DMS53 treated with DMSO at 0.1 percent for 48 hours (cell line): ENCODE measurements around the gene CDH13.

Source experiments
- DNase-seq: peaks from one replicate; lab custom pipeline; 2025; ENCODE audit not compliant: unreplicated experiment; lab: John Stamatoyannopoulos, UW

CDH13 gene

DNA sequence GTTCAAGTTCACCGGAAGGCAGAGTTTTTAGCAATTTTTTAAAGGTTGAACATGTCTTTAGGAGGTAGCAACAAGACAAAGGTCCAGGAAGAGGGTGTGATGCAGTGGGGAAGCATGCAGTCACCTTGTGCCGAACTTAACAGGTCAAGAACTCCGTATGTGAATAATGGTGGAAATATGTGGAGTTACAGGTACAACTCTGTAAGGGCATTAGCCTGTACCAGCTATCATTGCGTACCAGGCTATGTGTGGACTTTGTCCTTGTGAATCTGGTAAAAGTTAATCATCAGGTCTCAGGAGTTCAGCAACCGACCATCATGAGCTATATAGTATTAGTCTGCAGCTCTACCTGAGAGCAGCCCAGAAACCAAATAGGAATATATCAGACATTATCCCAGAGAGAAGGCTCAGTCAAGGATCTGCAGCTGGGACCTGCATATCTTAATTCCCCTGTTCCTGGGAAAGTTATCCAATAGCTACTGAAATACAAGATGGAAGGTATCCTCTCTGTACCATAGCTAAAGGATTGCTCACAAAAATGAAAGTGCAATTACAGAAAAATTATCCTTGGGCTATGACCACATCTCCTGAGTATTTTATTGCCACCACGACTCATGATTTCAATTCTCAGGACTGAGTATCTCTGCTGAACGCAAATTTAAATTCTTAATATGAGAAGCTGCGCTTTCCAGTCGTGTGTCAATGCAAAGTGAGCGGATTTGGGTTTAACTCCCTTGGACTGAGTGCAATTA is 469.3 kb downstream of the CDH13 start:
- no peak for DNase-seq

- no peak for DNase-seq
Measured at GRCh38 chr16:83098536-83098935, 471.8 kb downstream of the CDH13 start.

DNA sequence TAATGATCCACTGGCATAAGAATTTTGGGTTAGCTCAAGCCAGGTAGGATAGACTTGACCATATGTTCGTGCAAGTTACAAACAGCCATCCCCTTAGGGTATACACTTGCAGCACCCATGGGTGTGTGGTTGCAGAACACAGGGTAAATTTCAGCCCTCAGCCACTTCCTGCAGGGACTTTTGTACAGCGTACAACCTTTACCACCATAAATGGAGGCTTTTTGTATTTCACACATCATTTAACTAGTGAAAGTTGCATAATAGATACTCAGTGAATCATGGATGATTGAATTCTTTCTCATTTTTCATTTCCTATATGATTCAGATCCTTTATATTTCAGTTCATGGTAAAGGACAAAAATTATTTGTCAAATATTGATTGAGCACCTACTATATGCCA is 473.9 kb downstream of the CDH13 start:
- DNase-seq, result no peak

GRCh38 chr16:83102336-83102735 is 475.6 kb downstream of the CDH13 start:
- DNase-seq, result no peak

- no peak for DNase-seq
Measured at GRCh38 chr16:83105279-83106077, 478.7 kb downstream of the CDH13 start.

DNA sequence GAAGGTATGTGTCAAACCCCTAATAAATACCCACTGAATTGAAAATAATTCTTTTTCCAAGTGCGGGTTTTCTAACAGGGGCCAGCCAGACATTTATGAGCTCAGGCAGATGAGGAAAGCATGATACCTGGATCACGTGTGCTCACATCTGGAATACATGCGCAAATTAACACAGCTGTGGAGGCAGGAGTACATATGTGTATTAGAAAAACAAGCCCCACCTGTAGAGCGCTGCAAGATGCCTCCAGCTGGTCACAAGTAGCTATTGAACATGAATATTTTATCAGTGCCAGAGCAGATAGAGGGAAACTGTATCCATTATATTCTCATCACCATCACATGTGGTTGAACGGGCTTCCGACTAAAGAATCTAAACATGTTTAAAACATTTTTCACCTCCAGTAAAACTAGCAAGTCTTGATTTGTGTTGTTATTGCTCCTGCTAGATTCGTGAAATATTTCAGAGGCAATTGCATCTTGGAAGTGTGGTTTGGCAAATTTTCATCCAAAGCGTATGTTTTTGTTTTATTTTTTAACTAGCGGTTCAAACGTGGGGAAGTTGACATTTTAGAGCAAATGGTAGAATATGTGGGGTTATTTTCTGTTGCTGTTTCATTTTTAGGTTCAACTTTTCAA is 482.8 kb downstream of the CDH13 start:
- DNase-seq, result no peak

DNA sequence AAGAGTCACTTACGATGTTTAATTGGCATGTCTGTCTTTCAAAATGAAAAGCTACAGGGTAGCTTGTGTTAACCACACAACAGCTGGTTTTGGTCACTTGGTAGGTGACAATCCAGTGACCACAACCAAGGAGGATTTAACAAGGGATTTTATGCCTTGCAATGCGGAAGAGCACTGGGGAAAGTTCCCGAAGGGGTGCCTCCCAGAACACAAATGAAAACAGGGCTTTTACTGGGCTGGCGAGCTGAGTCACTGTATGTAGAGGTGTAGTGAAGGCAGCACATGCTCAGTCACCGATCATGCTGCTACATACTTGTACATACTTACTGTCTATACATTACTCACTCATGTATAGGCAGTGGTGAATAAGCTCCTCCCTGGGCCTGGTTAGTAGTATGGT is 483.5 kb downstream of the CDH13 start:
- no peak for DNase-seq

DNA sequence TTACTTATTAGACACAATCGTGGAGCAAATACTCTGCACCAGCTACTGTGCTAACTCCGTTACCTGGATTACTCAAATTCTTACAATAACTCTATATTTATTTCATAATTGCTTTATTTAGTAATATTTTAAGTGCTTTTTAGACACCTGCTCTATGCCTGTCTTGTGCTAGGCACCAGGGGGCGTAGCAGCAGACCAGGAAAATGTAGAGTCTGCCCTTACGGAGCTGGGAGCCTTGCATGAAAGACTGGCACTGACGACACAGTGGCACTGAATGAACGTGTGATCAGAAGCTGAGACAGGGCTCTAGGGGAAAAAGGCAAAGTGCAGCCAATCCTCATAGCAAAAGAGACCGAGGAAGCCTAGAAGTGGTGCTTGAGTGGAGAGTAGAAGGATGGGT is 486.5 kb downstream of the CDH13 start:
- peak; percentile 1 for DNase-seq

GRCh38 chr16:83113811-83114210 is 487.0 kb downstream of the CDH13 start:
- DNase-seq, result no peak

DNA sequence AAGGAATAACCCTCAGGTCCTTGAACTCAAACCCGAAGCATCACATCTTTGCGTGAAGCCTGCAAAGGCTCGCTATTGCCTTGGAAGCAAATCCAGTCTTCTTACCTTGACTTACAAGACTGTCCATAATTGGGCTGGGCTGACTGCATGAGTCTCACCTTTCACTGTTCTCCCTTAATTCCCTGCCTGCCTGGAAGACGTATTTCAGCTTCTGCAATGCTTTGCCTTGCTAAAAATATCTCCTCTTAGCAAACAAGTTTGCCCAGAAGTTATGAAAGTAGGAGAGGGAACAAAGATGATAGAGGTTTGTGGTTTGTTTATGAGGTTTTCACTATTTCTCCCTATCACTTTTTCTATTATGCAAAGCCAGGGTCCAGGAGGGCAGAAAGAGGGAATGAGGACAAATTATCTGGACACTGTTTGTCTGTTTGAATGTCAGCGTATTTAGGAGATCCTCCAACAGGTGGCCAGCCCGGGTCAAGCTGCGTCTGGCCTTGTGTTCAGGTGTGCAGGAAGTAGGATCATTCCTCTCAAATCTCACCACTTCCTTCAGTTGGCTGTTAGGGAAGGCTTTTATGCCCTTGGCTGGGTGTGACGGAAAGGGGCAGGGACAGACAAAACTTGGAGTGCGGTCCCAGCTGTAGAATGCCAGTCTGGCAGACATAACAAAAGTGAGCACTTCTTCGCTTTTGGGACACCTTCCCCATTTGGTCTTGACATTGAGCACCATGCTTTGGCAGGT is 488.9 kb downstream of the CDH13 start:
- DNase-seq, result no peak

- DNase-seq, result no peak
Measured at GRCh38 chr16:83116274-83116892, 489.6 kb downstream of the CDH13 start.

DNA sequence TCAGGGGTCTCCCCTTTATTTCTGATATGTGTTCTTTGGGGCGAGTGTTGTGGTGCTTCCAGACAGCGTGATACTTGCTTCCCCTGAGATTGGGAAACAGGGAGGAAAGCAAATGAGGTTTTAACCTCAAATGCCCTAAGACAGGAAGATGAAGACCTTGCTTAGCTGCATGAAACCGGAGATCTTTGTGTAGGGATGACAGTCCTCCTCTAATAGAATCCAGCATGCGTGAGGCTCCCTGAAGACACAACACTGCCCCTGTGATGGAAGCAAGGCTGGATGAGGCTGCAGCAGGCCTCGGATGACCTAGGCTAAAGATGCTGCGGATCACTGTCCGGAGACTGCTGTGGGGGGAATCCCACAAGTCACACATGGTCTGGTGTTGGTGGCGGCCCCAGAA is 491.0 kb downstream of the CDH13 start:
- DNase-seq, result no peak

DNA sequence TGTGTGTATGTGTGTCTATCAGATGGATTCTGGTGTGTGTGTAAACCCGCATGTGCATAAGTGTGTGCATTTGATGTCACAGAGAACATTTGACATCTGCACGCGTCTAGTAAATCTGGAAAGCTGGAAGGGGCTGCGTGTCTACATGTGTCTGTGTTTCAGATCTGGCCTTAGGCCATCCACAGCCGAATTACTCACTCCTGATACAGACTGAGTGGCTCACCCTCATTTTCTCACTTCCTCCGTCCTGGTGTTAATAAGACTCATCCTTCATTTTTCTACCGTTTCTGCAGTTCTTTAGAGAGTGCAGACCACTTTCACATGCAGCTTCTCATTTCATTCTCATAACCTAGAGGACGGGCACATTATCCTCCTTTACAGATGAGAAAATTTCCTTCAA is 491.6 kb downstream of the CDH13 start:
- DNase-seq, result no peak

DNA sequence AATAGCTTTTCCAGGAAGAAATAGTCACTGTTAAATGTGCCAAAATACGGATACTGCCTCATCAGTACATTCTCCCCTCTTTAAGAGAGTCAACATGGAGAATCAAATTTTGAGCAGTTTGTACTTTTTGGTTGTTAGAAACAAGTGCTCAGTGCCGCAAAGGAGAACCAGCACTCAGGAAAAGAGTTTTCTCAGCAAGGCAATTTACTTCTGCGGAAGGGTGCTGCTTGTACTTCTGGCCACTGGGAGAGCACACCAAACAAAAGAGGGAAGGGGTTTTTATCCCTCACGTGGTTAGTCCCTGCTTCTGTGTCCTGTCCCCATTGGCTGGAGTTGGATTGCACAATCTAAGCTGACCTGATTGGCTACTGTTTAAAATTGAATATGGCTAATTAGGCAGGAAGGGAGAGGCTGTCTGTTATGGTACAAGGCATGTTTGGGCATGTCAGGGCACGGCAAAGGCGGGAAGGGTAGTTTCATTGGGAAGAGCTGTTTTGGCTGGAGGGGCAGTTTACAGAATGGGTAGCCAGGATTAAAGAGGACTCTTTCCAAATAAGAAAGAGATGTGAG is 499.3 kb downstream of the CDH13 start:
- DNase-seq, result no peak

DNA sequence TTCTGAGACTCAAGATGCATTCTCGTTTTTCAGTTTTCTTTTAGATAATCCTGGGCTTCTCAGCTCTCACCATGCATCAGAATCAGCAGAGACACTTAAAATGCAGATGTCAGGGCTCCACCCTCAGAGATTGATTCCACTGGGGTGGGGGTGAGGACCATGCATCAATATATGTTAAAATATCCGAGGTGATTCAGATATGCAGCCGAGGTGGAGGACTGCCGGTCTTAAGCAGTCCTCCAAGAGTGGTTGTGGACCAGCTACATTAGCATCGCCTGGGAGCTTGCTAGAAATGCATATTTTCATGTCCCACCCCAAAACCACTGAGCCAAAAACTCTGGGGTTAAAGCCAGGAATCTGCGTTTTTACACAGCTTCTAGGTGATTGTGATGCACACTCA is 501.3 kb downstream of the CDH13 start:
- DNase-seq, result no peak

DNA sequence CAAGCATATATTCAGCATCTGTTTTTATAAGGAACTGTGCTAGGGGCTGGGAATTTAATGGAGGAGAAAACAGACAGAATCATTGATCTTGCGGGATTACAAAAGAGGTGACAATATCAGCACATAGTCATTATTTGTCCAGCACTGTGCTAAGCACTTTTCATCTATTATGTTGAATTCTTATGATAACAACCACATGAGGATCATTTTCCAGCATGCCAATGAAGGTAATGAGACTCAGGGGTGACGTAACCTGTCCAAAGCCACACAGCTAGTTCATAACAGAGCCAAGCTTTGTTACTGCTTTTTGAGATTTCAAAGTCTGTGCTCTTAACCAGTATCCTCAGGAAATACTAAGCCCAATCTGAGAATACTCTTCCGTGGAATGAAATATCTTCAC is 503.3 kb downstream of the CDH13 start:
- no peak for DNase-seq

- DNase-seq, result no peak
Measured at GRCh38 chr16:83134638-83135037, 507.9 kb downstream of the CDH13 start.

DNA sequence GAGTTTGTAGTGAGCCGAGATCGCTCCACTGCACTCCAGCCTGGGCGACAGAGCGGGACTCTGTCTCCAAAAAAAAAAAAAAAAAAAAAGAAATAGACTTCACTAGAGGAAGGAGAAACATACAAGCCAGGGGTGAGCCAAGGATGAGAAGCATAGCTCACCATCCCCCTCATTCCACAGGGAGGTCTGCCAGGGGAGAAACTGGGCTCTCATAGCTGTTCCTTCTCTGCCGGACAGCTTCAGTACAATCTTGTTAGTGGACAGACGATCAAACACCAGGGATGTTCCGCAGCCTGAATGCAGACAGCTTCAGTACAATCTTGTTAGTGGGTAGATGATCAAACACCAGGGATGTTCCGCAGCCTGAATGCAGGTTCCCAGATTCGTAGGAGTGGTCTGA is 509.6 kb downstream of the CDH13 start:
- DNase-seq, result no peak

DNA sequence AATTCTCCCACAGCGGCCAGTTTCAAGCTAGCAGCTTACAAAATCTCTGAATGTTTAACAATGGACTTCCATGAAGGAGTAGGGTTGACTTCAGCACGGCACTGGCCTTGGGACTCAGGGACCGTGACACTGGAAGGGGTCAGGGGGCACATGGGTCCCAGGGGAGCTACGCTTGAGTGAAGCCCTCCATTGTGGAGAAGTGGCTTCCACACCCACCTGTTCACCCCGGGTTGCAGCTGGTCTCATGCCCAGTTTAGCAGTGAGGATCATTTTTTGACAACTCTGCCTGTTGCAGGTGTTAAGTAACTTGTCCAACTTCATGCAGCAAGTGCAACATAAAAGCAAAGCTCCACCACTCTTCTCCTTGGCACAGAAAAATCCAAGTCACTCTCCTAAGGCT is 510.2 kb downstream of the CDH13 start:
- no peak for DNase-seq

- DNase-seq, result peak; percentile 12
Measured at GRCh38 chr16:83137326-83137781, 510.6 kb downstream of the CDH13 start.
